Mesendoderm (in vitro differentiated cells): ENCODE data around the gene NME9.

Experiments
- DNase-seq: peaks from one replicate; pipeline ENCODE4 v3.0.0; 2013
- H2AK5ac ChIP-seq: 2 replicates; pipeline ENCODE4 v1.6.1; 2013; ENCODE audit warnings: low read length, inconsistent platforms
- H2BK120ac ChIP-seq: 2 replicates; pipeline ENCODE4 v1.6.1; 2013; ENCODE audit warnings: low read depth, mild to moderate bottlenecking, low read length, moderate library complexity, mixed read lengths
- H2BK15ac ChIP-seq: replicated peaks from 2 replicates; pipeline ENCODE4 v1.6.1; 2013; ENCODE audit warnings: low read depth, mild to moderate bottlenecking, moderate library complexity
- H2BK5ac ChIP-seq: 2 replicates; pipeline ENCODE4 v1.6.1; 2013; ENCODE audit warnings: low read length, inconsistent platforms
- H3K18ac ChIP-seq: 2 replicates; pipeline ENCODE4 v1.6.1; 2013; ENCODE audit warnings: mild to moderate bottlenecking, low read length, mixed read lengths
- H3K23ac ChIP-seq: one replicate; pipeline ENCODE4 v1.6.1; 2013; ENCODE audit warnings: low read length
- H3K27ac ChIP-seq: 2 replicates; pipeline ENCODE4 v1.5.1; 2013; ENCODE audit warnings: low read depth, mild to moderate bottlenecking, inconsistent platforms, low read length, moderate library complexity
- H3K27me3 ChIP-seq: 2 replicates; pipeline ENCODE4 v1.6.1; 2013; ENCODE audit warnings: low read length, control low read depth, mild to moderate bottlenecking, inconsistent platforms; ENCODE audit not compliant: insufficient read depth, poor library complexity
- H3K36me3 ChIP-seq: 2 replicates; pipeline ENCODE4 v1.6.1; 2013; ENCODE audit warnings: low read length, inconsistent platforms; ENCODE audit not compliant: control insufficient read depth, insufficient read depth
- H3K4ac ChIP-seq: one replicate; pipeline ENCODE4 v1.6.1; 2013; ENCODE audit warnings: low read depth, mild to moderate bottlenecking, low read length, moderate library complexity
- H3K4me1 ChIP-seq: 2 replicates; pipeline ENCODE4 v1.6.1; 2013; ENCODE audit warnings: low read depth, low read length, inconsistent platforms; ENCODE audit not compliant: control insufficient read depth
- H3K4me2 ChIP-seq: 2 replicates; pipeline ENCODE4 v1.6.1; 2013; ENCODE audit warnings: low read length
- H3K4me3 ChIP-seq: 2 replicates; pipeline ENCODE4 v1.5.1; 2013; ENCODE audit warnings: mild to moderate bottlenecking, low read length
- H3K56ac ChIP-seq: one replicate; pipeline ENCODE4 v1.6.1; 2013; ENCODE audit warnings: low read length
- H3K79me1 ChIP-seq: 2 replicates; pipeline ENCODE4 v1.6.1; 2013; ENCODE audit warnings: low read length, inconsistent platforms
- H3K79me2 ChIP-seq: 2 replicates; pipeline ENCODE4 v1.6.1; 2013; ENCODE audit warnings: mild to moderate bottlenecking, low read length; ENCODE audit not compliant: control insufficient read depth, insufficient read depth
- H3K9ac ChIP-seq: 2 replicates; pipeline ENCODE4 v1.6.1; 2013; ENCODE audit warnings: low read length, inconsistent platforms
- H4K5ac ChIP-seq: one replicate; pipeline ENCODE4 v1.6.1; 2013; ENCODE audit warnings: low read length
- H4K8ac ChIP-seq: one replicate; pipeline ENCODE4 v1.6.1; 2013; ENCODE audit warnings: low read depth, mild to moderate bottlenecking, control low read depth, low read length, moderate library complexity
- WGBS: extraction: QIAGEN DNeasy Blood & Tissue Kit; methylation state at CpG from one replicate; pipeline ENCODE4 v1.1.7; 2013; ENCODE audit warnings: low lambda C conversion rate, missing lambda C conversion rate; ENCODE audit not compliant: insufficient coverage; ENCODE audit errors: extremely low coverage; 5-methylcytosine and 5-hydroxymethylcytosine counted together

NME9 gene

DNA sequence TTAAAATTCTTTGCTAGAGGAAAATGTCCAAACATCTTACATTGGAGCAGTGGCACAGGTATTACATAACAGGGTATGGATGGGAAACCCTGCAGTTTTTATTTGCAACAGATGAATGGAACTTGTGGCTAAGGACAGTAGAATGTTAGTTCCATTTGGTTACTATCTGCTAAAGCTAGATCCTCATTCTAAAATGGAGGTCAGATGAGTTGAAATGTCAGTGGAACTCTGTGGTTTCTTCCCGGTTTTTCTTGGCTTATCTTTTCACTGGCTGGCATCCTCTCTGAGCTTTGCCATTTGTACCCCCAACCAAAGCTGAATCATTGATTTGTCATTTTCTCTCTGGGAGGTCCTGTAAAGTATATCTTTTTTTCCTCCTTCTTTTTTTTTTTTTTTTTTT is 73.6 kb downstream of the NME9 start:
- DNase-seq, result no peak
- no CpG with 5 or more reads among the region's 1 CpG for WGBS
- Histone ChIP-seq H4K5ac (no peak overlapping the region), H2AK5ac (no peak overlapping the region), H3K23ac (no peak overlapping the region), H3K4me2 (no peak overlapping the region), H3K4me3 (no peak overlapping the region), H2BK5ac (no peak overlapping the region), H2BK120ac (no peak overlapping the region), H3K27ac (no peak overlapping the region), H3K79me1 (no peaks in the 10 kb centered on the region), H3K27me3 (no peaks in the 10 kb centered on the region), H4K8ac (no peak overlapping the region), H3K79me2 (no peaks in the 10 kb centered on the region), H3K18ac (no peak overlapping the region), H3K56ac (no peak overlapping the region), H3K4ac (no peak overlapping the region), H2BK15ac (no peak overlapping the region), H3K36me3 (no peaks in the 10 kb centered on the region), H3K4me1 (no peaks in the 10 kb centered on the region), H3K9ac (no peak overlapping the region)

- Histone ChIP-seq H3K79me1 (no peaks in the 10 kb centered on the region), H3K4me2 (no peak overlapping the region), H3K23ac (no peak overlapping the region), H3K18ac (no peak overlapping the region), H4K5ac (no peak overlapping the region), H3K79me2 (no peaks in the 10 kb centered on the region), H3K56ac (no peak overlapping the region), H3K27ac (no peak overlapping the region), H3K4me1 (no peaks in the 10 kb centered on the region), H2AK5ac (no peak overlapping the region), H2BK5ac (no peak overlapping the region), H2BK120ac (no peak overlapping the region), H3K4me3 (no peak overlapping the region), H3K9ac (no peak overlapping the region), H3K4ac (no peak overlapping the region), H2BK15ac (no peak overlapping the region), H3K27me3 (no peaks in the 10 kb centered on the region), H3K36me3 (no peaks in the 10 kb centered on the region), H4K8ac (no peak overlapping the region)
- DNase-seq, result no peak
- no CpG with 5 or more reads among the region's 1 CpG for WGBS
Observed at GRCh38 chr3:138254216-138254615, 75.4 kb downstream of the NME9 start.

- Histone ChIP-seq H2BK120ac (no peak overlapping the region), H2AK5ac (no peak overlapping the region), H3K4me2 (no peak overlapping the region), H3K27me3 (no peaks in the 10 kb centered on the region), H3K4me3 (no peak overlapping the region), H2BK15ac (no peak overlapping the region), H3K4ac (no peak overlapping the region), H4K5ac (no peak overlapping the region), H3K4me1 (no peaks in the 10 kb centered on the region), H4K8ac (no peak overlapping the region), H3K36me3 (no peaks in the 10 kb centered on the region), H3K27ac (no peak overlapping the region), H3K56ac (no peak overlapping the region), H3K23ac (no peak overlapping the region), H3K18ac (no peak overlapping the region), H3K79me2 (no peaks in the 10 kb centered on the region), H3K9ac (no peak overlapping the region), H2BK5ac (no peak overlapping the region), H3K79me1 (no peaks in the 10 kb centered on the region)
- WGBS, result no CpG with 5 or more reads among the region's 1 CpG
- DNase-seq, result no peak
Observed at GRCh38 chr3:138253609-138254008, 76.0 kb downstream of the NME9 start.
